ENCODE measurements around the gene TAS1R2. TPM values are rescaled to one million over a fixed set of nuclear protein-coding genes. Genes with fewer than 3 reads are reported as not detected.

Gene TAS1R2
- total and polyA plus RNA-seq, 9 of the 15 experiments (the other 6 are each of a cell fraction or from before 2014, with no cell fraction given) = not detected

- Histone ChIP-seq H3K27ac (ENCODE audit: extremely low read depth, low read depth, low read length) (no peak overlapping the region), H3K36me3 (ENCODE audit: control insufficient read depth, insufficient read depth, low read length) (no peaks in the 10 kb centered on the region), H3K9me3 (replicated peaks; ENCODE audit: control insufficient read depth, insufficient read depth, low read depth, low read length) (no peaks in the 10 kb centered on the region), H4K20me1 (replicated peaks; ENCODE audit: control insufficient read depth, insufficient read depth, low read length) (peaks cover 17% of the 10 kb centered on the region), H3K9ac (ENCODE audit: insufficient read depth in 1 of 2, low read depth in 2 of 2, low read length in 2 of 2) (no peak overlapping the region), H3K27me3 (ENCODE audit: control insufficient read depth in 2 of 2, insufficient read depth in 2 of 2, low read length in 2 of 2) (peaks cover 38 to 56% of the 10 kb centered on the region in 2 experiments; a peak in 4 of 5 replicates), H3K79me2 (ENCODE audit: control insufficient read depth, insufficient read depth, low read length) (no peaks in the 10 kb centered on the region), H2AFZ (ENCODE audit: low read depth, low read length) (no peak overlapping the region), H3K4me1 (replicated peaks in 1 of 2; ENCODE audit: control insufficient read depth in 2 of 2, insufficient read depth in 2 of 2, low read length in 2 of 2) (no peaks in the 10 kb centered on the region), H3K4me3 (no peak overlapping the region), H3K4me2 (ENCODE audit: insufficient read depth, low read length) (no peak overlapping the region), H3K9me1 (ENCODE audit: control insufficient read depth, insufficient read depth, low read length) (no peaks in the 10 kb centered on the region)
- ChIA-PET CTCF (ENCODE audit: low intra/inter-chr PET ratio) (no interaction called here), POLR2A (no interaction called here)
- DNase-seq (ENCODE audit: extremely low read depth in 1 of 4, low spot score in 3 of 4) (no peak), ATAC-seq (no peak), FAIRE-seq (no peak)
- intact Hi-C loops (cut with micrococcal nuclease) (no loop called here), in situ Hi-C loops (cut with MboI) (no loop called here)
- WGBS (ENCODE audit: insufficient coverage, low coverage, missing lambda C conversion rate) = under 1% methylated on average over 12 of the region's 12 CpGs
- no TSS peak for BruUV-seq (replicated peaks)
- TF ChIP-seq TCFL5 (CRISPR knock-in tag; conservative IDR thresholded peaks at IDR 0.05) (no peak), ZNF124 (CRISPR knock-in tag; IDR thresholded peaks at IDR 0.05) (no peak), ZNF561 (CRISPR knock-in tag; conservative IDR thresholded peaks at IDR 0.05) (no peak), SRSF7 (optimal IDR thresholded peaks at IDR 0.05; ENCODE audit: low read depth, low read length) (no peak), THAP12 (CRISPR knock-in tag; IDR thresholded peaks at IDR 0.05) (no peak), ZNF239 (CRISPR knock-in tag; IDR thresholded peaks at IDR 0.05) (no peak), TCF7 (IDR thresholded peaks at IDR 0.05; ENCODE audit: borderline replicate concordance) (no peak), ATF1 (CRISPR knock-in tag; IDR thresholded peaks at IDR 0.05) (no peak), ATF1 (tag; IDR thresholded peaks at IDR 0.05) (no peak), RNF2 (IDR thresholded peaks at IDR 0.05) (no peak), SNRNP70 (optimal IDR thresholded peaks at IDR 0.05; ENCODE audit: low read depth, low read length) (no peak), MNT (conservative IDR thresholded peaks at IDR 0.05) (no peak)
- TF ChIP-seq, protein P1, sequence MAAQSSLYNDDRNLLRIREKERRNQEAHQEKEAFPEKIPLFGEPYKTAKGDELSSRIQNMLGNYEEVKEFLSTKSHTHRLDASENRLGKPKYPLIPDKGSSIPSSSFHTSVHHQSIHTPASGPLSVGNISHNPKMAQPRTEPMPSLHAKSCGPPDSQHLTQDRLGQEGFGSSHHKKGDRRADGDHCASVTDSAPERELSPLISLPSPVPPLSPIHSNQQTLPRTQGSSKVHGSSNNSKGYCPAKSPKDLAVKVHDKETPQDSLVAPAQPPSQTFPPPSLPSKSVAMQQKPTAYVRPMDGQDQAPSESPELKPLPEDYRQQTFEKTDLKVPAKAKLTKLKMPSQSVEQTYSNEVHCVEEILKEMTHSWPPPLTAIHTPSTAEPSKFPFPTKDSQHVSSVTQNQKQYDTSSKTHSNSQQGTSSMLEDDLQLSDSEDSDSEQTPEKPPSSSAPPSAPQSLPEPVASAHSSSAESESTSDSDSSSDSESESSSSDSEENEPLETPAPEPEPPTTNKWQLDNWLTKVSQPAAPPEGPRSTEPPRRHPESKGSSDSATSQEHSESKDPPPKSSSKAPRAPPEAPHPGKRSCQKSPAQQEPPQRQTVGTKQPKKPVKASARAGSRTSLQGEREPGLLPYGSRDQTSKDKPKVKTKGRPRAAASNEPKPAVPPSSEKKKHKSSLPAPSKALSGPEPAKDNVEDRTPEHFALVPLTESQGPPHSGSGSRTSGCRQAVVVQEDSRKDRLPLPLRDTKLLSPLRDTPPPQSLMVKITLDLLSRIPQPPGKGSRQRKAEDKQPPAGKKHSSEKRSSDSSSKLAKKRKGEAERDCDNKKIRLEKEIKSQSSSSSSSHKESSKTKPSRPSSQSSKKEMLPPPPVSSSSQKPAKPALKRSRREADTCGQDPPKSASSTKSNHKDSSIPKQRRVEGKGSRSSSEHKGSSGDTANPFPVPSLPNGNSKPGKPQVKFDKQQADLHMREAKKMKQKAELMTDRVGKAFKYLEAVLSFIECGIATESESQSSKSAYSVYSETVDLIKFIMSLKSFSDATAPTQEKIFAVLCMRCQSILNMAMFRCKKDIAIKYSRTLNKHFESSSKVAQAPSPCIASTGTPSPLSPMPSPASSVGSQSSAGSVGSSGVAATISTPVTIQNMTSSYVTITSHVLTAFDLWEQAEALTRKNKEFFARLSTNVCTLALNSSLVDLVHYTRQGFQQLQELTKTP (IDR thresholded peaks at IDR 0.05; ENCODE audit: low read depth in 1 of 2, partially characterized antibody in 2 of 2) = no peak
These were observed 9.5 kb upstream of the TAS1R2 start for GRCh38 chr1:18868801-18869424.
